ENCODE measurements around the gene ECEL1.
"Not testable (repeated sequence)": the region's sequence is repeated elsewhere in the genome, so short reads cannot be mapped to it uniquely, and the experiment has no call there.

The ECEL1 gene

GRCh38 chr2:232487385-232488096, at the start of gene ECEL1:
ECEL1 (minus strand) TSS chr2:232487834; CDS start chr2:232486653, 1,181 bp downstream.
- no peak for DNase-seq (ENCODE audit: low read depth)

- DNase-seq (ENCODE audit: low read depth): no peak
These were observed 49.4 kb upstream of the ECEL1 start for GRCh38 chr2:232537079-232537478.

GRCh38 chr2:232535761-232536530, 48.3 kb upstream of the ECEL1 start:
- no peak for DNase-seq (ENCODE audit: low read depth)

GRCh38 chr2:232534940-232535651, 47.5 kb upstream of the ECEL1 start:
- DNase-seq (ENCODE audit: low read depth): no peak

- no peak for DNase-seq (ENCODE audit: low read depth)
These were observed 46.5 kb upstream of the ECEL1 start for GRCh38 chr2:232533944-232534710.

GRCh38 chr2:232532821-232533220, 45.2 kb upstream of the ECEL1 start:
- DNase-seq (ENCODE audit: low read depth): not testable (repeated sequence)

- DNase-seq (ENCODE audit: low read depth): no peak
These were observed 44.8 kb upstream of the ECEL1 start for GRCh38 chr2:232532419-232532818.

GRCh38 chr2:232530626-232531260, 43.1 kb upstream of the ECEL1 start:
- no peak for DNase-seq (ENCODE audit: low read depth)

- DNase-seq (ENCODE audit: low read depth): no peak
These were observed 42.3 kb upstream of the ECEL1 start for GRCh38 chr2:232529806-232530547.

- DNase-seq (ENCODE audit: low read depth): no peak
These were observed 41.3 kb upstream of the ECEL1 start for GRCh38 chr2:232528746-232529460.

- no peak for DNase-seq (ENCODE audit: low read depth)
These were observed 40.4 kb upstream of the ECEL1 start for GRCh38 chr2:232527905-232528470.

GRCh38 chr2:232526372-232526941, 38.8 kb upstream of the ECEL1 start:
- no peak for DNase-seq (ENCODE audit: low read depth)

GRCh38 chr2:232525791-232526371, 38.2 kb upstream of the ECEL1 start, which contains the start of gene CHRND:
CHRND (plus strand) TSS chr2:232526160; CDS start chr2:232526216, 56 bp downstream.
- no peak for DNase-seq (ENCODE audit: low read depth)

- no peak for DNase-seq (ENCODE audit: low read depth)
These were observed 37.6 kb upstream of the ECEL1 start for GRCh38 chr2:232525199-232525598.

- DNase-seq (ENCODE audit: low read depth): no peak
These were observed 37.1 kb upstream of the ECEL1 start for GRCh38 chr2:232524771-232525170.

- no peak for DNase-seq (ENCODE audit: low read depth)
These were observed 36.3 kb upstream of the ECEL1 start for GRCh38 chr2:232523682-232524597.

GRCh38 chr2:232523402-232523681, 35.7 kb upstream of the ECEL1 start:
- no peak for DNase-seq (ENCODE audit: low read depth)
